Measurements from ENCODE around the gene STAT3.
"Not testable (repeated sequence)": the region's sequence is repeated elsewhere in the genome, so short reads cannot be mapped to it uniquely, and the experiment has no call there.

Gene STAT3

DNA sequence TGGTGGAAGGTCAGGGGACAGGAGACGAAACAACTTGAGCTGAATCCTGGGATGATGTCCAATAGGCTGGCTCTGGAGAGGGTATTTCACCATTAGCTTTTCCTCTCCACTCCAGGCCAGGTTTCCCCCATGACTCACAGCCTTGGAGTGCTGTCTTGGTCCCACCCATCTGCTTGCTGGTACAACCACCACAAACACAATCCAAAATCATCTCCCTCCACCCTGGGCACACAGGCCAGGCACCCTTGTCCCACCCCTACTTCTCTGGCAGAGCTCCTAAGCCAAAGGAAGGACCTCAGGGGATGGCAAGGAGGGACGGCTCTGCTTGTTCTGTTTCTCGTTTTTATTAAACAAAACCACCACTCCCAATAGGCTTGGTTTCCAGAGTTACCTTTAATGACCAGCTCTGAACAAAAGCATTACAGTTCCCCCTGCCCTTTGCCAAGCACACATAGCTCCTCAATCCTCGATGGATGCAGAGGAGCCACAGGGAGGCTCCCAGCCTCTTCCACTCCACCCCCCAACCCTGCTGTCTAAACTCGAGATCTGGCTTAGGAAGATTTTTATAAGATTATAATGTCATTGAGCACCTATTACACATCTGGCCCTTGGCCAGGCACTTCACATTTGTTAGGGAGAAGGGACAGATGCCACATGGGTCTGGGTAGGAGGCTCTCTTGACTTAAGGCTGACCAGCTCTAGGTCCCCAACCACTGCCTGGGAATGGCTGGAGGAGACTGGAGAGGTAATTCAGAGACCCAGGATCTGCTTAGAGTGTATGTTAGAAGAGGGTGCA, 21.5 kb upstream of the STAT3 start:
- in situ Hi-C loops (cut with HindIII; ENCODE audit: low sequenced_read_pairs) = no loop called here

GRCh38 chr17:42408061-42408460, 19.8 kb upstream of the STAT3 start:
- in situ Hi-C loops (cut with HindIII; ENCODE audit: low sequenced_read_pairs) = no loop called here

DNA sequence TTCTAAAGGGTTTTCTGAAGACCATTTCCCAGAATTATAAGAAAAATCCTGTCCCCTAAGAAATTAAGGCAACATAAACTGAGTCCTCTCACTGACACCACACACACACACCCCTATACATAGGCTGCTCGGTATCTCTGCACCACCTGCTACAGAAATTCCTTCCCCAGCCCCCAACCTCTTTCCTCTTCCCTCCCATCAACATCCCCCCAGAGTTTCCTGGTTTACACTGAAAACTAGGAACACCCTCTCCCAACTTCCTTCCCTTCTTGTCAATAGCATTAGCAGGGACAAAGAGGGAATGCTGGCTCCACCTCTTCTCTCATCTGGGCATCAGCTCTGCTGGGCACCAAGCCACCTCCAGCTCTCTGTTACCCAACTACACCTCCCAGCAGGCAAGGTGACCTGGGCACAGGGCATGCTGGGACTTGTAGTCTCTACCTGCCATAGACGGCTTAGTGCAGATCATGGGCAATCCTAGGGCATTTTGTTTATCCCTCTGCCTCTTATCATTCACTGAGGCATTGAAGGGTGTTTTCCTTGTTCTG, 19.1 kb upstream of the STAT3 start:
- in situ Hi-C loops (cut with HindIII; ENCODE audit: low sequenced_read_pairs) = no loop called here

GRCh38 chr17:42406615-42407288, 18.5 kb upstream of the STAT3 start:
- in situ Hi-C loops (cut with HindIII; ENCODE audit: low sequenced_read_pairs) = no loop called here

- in situ Hi-C loops (cut with HindIII; ENCODE audit: low sequenced_read_pairs) = no loop called here
Measured at GRCh38 chr17:42405963-42406495, 17.8 kb upstream of the STAT3 start.

DNA sequence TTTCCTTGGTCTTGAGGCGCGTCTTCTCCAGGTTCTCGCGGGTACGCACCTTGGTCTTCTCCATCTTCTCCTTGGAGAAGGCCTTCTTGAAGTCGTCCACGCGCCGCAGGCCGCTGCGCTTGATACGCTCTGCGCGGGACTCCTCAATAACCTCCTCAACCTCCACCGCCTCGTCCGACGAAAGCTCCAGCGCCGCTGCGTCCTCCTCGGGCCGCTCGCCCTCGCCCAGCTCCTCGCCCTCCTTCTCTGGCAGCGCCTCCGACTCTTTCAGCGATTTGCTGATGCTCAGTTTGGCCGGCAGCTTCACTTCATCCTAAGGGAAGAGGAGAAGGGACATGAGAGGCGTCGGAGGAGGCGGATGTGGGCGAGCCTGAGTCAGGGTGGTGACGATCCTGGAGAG, 16.8 kb upstream of the STAT3 start:
- in situ Hi-C loops (cut with HindIII; ENCODE audit: low sequenced_read_pairs) = no loop called here

- in situ Hi-C loops (cut with HindIII; ENCODE audit: low sequenced_read_pairs) = no loop called here
Measured at GRCh38 chr17:42404326-42405055, 16.2 kb upstream of the STAT3 start.

DNA sequence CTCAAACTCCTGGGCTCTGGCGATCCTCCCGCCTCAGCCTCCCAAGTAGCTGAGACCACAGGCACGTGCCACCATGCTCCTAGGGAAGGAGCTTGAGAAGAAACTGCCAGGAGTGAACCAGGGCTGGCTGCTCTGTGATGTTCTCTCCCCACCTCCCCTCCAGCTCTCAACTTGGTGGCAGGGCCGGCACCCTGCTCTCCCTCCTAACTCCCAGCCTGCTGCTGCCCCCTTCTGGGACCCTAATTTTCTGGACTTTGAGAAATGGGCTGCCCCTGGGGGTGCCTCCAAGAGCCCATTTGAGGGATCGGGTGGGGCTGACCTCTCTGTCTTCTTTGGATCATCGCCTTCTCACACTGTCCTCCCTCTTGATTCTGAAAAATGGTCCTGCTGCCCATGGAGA, 14.9 kb upstream of the STAT3 start:
- in situ Hi-C loops (cut with HindIII; ENCODE audit: low sequenced_read_pairs) = no loop called here

- in situ Hi-C loops (cut with HindIII; ENCODE audit: low sequenced_read_pairs) = no loop called here
Measured at GRCh38 chr17:42402117-42402516, 13.9 kb upstream of the STAT3 start.

DNA sequence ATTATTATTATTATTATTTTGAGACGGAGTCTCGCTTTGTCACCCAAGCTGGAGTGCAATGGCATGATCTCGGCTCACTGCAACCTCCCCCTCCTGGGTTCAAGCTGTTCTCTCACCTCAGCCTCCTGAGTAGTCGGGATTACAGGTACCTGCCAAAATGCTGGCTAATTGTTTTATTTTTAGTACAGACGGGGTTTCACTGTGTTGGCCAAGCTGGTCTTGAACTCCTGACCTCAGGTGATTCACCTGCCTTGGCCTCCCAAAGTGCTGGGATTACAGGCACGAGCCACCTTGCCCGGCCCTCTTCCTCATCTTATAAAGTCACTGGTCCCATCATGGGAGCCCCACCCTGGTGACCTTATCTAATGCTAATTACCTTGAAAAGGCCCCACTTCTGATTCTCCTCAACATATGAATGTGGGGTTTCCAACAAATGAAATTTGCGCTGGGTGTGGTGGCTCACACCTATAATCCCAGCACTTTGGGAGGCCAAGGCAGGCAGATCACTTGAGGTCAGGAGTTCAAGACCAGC, 12.7 kb upstream of the STAT3 start:
- in situ Hi-C loops (cut with HindIII; ENCODE audit: low sequenced_read_pairs) = not testable (repeated sequence)

GRCh38 chr17:42399948-42400843, 12.0 kb upstream of the STAT3 start:
- in situ Hi-C loops (cut with HindIII; ENCODE audit: low sequenced_read_pairs) = no loop called here

- in situ Hi-C loops (cut with HindIII; ENCODE audit: low sequenced_read_pairs) = no loop called here
Measured at GRCh38 chr17:42399121-42399520, 10.9 kb upstream of the STAT3 start.

GRCh38 chr17:42395601-42396000, 7.4 kb upstream of the STAT3 start:
- in situ Hi-C loops (cut with HindIII; ENCODE audit: low sequenced_read_pairs) = not testable (repeated sequence)

- in situ Hi-C loops (cut with HindIII; ENCODE audit: low sequenced_read_pairs) = no loop called here
Measured at GRCh38 chr17:42394838-42395237, 6.6 kb upstream of the STAT3 start.

DNA sequence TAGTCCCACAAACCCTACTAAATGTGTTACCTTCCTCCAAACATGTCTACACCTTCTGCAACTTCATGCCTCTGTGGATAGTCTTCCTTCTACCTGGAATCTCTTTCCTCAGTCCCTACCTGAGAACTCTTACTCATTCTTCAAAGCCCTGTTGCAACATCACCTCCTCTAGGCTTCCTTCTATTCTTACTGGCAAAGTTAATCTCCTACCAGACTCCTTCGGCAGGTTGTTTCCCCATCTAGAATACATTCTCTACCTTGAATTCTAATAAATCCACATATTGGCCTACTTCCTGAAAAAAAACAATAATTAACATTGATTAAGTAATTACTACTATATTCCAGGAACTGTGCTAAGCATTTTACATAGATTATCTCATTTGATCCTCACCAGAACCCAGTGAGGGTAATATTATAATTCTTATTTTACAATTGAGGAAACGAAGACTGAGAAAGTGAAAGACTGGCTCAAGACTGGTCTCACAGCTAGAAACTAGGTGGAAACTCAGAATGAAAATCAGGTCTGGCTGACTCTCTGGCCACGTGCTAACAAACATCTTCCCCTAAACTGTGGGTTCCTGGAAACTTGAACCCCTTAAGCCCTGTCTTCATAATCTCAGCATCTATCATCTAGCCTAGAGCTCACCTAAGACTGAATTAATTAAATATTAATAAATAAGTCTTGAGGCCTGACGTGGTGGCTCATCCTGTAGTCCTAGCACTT, 4.6 kb upstream of the STAT3 start:
- in situ Hi-C loops (cut with HindIII; ENCODE audit: low sequenced_read_pairs) = no loop called here

DNA sequence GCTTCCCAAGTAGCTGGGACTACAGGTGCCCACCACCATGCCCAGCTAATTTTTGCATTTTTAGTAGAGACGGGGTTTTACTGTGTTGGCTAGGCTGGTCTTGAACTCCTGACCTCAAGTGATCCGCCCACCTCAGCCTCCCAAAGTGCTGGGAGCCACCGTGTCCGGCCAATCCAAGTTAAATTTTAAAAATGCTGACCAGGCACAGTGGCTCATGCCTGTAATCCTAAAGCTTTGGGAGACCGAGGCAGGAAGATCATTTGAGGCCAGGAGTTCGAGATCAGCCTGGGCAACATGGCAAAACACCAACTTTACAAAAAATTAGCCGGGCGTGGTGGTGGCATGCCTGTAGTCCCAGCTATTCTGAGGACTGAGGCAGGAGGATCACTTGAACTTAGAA, 3.2 kb upstream of the STAT3 start:
- in situ Hi-C loops (cut with HindIII; ENCODE audit: low sequenced_read_pairs) = not testable (repeated sequence)

GRCh38 chr17:42389899-42390298, 1.7 kb upstream of the STAT3 start:
- in situ Hi-C loops (cut with HindIII; ENCODE audit: low sequenced_read_pairs) = no loop called here

DNA sequence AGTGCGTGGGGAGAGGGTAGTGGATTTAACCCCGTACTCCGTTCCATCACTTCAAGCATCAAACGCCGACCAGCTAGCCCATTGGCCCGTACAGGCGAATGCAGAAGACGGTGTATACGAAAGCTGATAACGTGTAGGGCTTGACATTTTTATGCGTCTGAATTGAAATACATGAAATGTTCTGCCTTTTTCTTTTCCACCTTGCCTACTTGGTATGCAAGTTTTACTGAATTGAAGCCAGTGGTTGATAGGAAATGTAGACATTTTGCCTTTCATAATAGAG, 834 bp upstream of the STAT3 start:
- in situ Hi-C loops (cut with HindIII; ENCODE audit: low sequenced_read_pairs) = no loop called here

DNA sequence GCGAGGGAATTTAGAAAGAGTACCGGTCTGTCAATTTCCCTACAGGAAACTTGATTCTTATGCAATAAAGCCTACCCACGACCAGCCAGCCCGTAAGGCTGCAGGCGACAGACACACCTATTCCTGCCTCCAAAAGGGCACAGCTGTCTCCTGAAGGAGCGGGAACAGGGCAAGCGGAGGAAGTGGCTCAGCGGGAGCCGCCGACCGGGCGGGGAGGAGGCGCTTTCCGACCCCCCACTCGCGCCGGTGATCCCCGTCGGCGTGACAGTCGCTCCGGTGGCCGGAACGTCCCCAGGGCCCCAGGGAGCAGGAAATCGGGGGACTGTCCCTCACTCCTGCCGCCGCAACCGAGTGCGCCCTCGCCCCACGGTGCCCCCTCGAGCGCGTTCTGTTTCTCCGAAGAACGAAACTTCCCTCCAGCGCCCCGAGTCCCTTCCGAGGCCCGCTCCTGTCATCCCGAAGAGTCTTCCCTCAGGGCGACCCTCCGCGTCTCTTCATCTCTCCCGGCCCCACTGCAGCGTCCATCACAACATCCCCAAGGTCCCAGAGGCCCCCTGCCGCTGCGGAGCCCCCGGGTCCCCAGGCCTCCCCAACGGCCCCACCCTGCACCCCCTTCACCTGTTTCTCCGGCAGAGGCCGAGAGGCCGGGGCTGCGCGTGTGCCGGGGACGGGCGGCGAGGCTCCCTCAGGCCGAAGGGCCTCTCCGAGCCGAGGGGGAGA, 421 bp downstream of the STAT3 start:
- in situ Hi-C loops (cut with HindIII; ENCODE audit: low sequenced_read_pairs) = no loop called here

All from DLD1 (cell line).